Activated CD4-positive, alpha-beta T cell treated with anti-CD3 and anti-CD28 coated beads, Interleukin-2, amount 10 ng/mL, durations not matched to agents 7 days and 5 days (primary cell): ENCODE data around the gene CDH4. TPM values are rescaled to one million over a fixed set of nuclear protein-coding genes. Genes with fewer than 3 reads are reported as not detected.

Experiments used
- CTCF ChIA-PET: fragments of 350-600 bp; sonication (Branson Sonifier 250); formaldehyde crosslinking; loops from one replicate; lab custom pipeline; 2021; ENCODE audit warnings: antibody characterized with exemption; lab: Charles Lee
- POLR2A ChIA-PET: fragments of 350-600 bp; sonication (Branson Sonifier 250); formaldehyde crosslinking; loops from one replicate; lab custom pipeline; 2021; ENCODE audit warnings: antibody characterized with exemption; lab: Charles Lee
- DNase-seq: peaks from one replicate; pipeline ENCODE4 v3.0.0-alpha.2; 2020
- H3K27ac Mint-ChIP-seq: one replicate; pipeline ENCODE4 v1.8.0; 2021; ENCODE audit warnings: mild to moderate bottlenecking, moderate library complexity, mixed read lengths
- H3K27me3 Mint-ChIP-seq: one replicate; pipeline ENCODE4 v1.8.0; 2021; ENCODE audit warnings: mixed read lengths
- H3K36me3 Mint-ChIP-seq: one replicate; pipeline ENCODE4 v1.8.0; 2021; ENCODE audit warnings: low read depth, mixed read lengths
- H3K4me1 Mint-ChIP-seq: one replicate; pipeline ENCODE4 v1.8.0; 2021; ENCODE audit warnings: mixed read lengths
- H3K4me3 Mint-ChIP-seq: one replicate; pipeline ENCODE4 v1.8.0; 2021; ENCODE audit warnings: mild to moderate bottlenecking, moderate library complexity, mixed read lengths
- H3K9me3 Mint-ChIP-seq: one replicate; pipeline ENCODE4 v1.8.0; 2021; ENCODE audit warnings: mixed read lengths
- total RNA-seq, 2 experiments: library from RNA; stranded (reverse); gene quantifications; one replicate each; pipeline ENCODE4 v1.2.3, GENCODE V29; 2021

Gene CDH4
- total RNA-seq, 2 experiments from 2014 or later, result not detected

DNA sequence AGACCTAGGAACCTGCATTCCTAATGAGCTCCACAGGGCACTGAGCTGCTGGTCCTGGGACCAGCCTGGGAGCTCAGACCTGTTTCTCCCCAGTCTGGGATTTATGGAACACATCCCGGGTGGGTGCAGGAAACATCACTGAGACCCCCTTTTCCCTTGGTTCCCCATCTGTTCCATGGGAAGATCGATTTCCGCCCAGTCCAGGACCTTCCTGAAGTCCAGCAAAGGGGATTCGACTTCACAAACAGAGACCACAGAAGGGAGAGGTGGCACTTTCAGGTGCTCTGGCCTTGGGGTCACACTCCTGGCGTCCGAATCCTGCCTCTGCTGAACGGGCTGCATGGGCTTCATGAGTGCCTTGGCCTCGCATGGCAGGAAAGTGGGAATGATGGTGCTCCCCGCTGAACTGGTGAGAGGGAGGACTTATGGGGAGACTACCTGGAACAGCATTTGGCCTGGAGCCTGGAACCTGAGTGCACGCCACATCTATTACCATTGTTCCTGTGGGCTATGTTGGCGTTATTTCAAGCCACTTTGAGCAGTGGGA lies 517.3 kb downstream of the CDH4 start:
- H3K36me3 Mint-ChIP-seq, result no peaks in the 10 kb centered on the region

DNA sequence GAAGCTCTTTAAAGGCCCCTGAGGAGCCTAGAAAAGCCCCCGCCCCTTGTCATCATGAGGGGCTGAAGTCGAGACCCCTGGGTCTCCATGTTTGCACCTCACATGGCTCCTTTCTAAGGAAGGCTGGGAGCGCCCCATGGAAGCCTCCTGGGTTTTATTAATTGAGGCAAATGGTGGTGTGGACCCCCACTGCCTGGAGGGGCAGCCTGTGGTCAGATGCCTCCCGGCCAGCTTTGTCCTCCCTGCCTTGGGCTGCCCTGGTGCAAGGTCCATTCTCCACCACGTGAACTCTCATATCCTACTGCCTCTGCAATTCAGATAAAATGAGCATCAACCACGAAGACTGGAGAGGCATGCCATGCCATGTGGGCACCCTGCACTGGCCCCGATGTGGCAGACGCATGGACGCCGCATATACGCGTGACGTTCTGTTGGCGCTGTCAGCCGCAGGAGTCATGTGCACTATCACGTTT lies 518.1 kb downstream of the CDH4 start:
- no peak overlapping the region for H3K4me3 Mint-ChIP-seq
- H3K4me1 Mint-ChIP-seq, result no peaks in the 10 kb centered on the region
- H3K27ac Mint-ChIP-seq, result no peak overlapping the region
- ChIA-PET POLR2A (no interaction called here), CTCF (no interaction called here)
- no peak for DNase-seq
- H3K36me3 Mint-ChIP-seq, result no peaks in the 10 kb centered on the region
- no peaks in the 10 kb centered on the region for H3K9me3 Mint-ChIP-seq
- no peaks in the 10 kb centered on the region for H3K27me3 Mint-ChIP-seq

More for the DNA sequence above, 517.3 kb downstream of the CDH4 start:
- H3K4me3 Mint-ChIP-seq, result no peak overlapping the region
- DNase-seq, result no peak
- H3K9me3 Mint-ChIP-seq, result no peaks in the 10 kb centered on the region
- CTCF ChIA-PET, result no interaction called here
- no peaks in the 10 kb centered on the region for H3K27me3 Mint-ChIP-seq
- no peaks in the 10 kb centered on the region for H3K4me1 Mint-ChIP-seq
- POLR2A ChIA-PET, result no interaction called here
- no peak overlapping the region for H3K27ac Mint-ChIP-seq

DNA sequence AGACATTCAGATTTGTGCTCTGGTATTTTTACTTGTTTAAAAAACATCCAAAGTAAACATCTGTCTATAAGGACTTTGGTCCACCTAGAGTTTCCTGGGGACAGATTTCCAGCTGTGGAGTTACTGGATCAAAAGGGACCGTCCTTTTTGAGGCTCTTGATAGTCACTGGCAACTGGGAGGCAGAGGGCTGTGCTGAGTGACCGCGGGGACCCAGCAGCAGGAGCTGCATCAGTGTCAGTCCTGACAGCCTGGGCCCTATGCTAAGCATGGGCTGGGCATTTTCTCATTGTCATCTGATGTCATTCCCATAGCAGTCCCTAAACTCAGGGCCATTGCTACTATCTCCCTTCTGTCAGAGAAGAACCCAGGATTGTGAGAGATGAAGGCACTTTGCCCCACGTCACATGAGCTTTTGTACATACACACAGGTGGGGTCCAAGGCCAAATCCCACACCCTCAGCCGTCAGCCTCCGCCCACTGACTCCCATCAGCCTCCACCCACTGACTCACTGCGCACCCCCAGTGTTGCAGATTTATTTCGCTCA lies 519.8 kb downstream of the CDH4 start:
- Mint-ChIP-seq H3K27me3 (no peaks in the 10 kb centered on the region), H3K27ac (no peak overlapping the region), H3K36me3 (no peaks in the 10 kb centered on the region), H3K4me1 (no peaks in the 10 kb centered on the region), H3K4me3 (no peak overlapping the region), H3K9me3 (no peaks in the 10 kb centered on the region)
- no peak for DNase-seq
- ChIA-PET CTCF (no interaction called here), POLR2A (no interaction called here)

DNA sequence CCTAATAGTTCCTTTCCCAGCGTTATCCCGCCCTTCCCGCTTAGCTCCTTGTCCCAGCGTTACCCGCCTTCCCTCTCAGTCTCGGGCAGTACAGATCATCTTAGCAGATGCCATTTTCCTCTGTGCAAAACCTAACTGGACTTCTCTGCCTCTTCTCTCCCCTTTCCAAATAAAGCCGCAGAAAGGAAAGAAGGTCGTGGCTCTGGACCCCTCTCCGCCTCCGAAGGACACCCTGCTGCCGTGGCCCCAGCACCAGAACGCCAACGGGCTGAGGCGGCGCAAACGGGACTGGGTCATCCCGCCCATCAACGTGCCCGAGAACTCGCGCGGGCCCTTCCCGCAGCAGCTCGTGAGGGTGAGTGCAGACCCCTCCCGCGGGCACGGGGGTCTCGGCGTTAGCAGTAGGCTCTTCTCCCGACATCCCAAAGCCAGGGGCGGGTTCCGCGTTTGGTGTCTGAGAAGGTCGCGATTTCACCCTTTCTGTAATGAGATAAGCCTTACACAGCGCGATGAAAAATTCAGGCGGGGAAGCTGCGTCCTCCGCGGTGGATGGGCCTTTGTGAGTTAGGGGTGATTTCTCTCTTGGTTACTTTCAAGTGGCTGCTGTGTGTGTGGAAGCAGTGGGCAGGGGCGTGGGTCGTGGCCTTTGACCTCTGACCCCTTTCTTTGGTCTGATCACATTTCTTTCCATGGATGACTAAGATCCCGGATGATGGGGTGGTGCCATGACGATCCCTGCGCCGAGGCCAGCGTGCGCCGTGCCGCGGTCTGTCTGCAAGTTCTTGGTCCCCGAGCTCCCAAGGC lies 521.0 kb downstream of the CDH4 start:
- Mint-ChIP-seq H3K27ac (no peak overlapping the region), H3K36me3 (no peaks in the 10 kb centered on the region)
- POLR2A ChIA-PET, result no interaction called here

DNA sequence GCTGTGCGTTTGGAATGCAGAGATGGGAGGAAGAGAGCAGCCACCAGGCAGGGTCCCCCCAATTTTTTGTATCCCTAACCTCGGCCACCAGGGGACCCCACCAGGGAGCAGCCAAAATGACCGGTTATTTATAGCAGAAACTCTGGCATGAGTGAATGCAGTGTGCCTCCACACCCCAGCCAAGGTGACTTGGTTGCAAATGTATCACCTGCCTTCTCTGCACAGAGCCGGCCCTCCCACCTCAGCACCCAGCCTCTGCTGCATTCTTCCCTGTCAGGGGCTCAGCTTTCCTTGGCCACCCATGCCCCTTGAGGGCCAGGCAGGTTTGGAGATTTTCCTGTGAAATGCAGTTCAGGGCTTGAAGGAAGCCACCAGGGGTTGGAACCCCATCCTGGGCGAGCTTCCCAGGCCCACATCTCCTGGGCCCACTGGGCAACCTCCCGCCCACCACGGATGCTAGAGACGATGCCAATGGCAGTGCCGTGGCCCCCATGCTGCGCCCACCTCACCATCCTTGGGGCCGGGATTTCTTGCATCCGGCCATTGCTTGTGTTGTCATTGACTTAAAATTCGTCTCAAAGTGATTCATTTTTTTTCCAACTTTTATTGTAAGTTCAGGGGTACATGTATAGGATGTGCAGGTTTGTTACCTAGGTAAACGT lies 522.0 kb downstream of the CDH4 start:
- Mint-ChIP-seq H3K36me3 (no peaks in the 10 kb centered on the region), H3K27me3 (no peaks in the 10 kb centered on the region), H3K4me3 (no peak overlapping the region), H3K27ac (no peak overlapping the region), H3K9me3 (no peaks in the 10 kb centered on the region), H3K4me1 (no peaks in the 10 kb centered on the region)
- POLR2A ChIA-PET, result no interaction called here
- CTCF ChIA-PET, result no interaction called here
- DNase-seq, result no peak

More for the DNA sequence above, 521.0 kb downstream of the CDH4 start:
- H3K9me3 Mint-ChIP-seq, result no peaks in the 10 kb centered on the region
- no peak overlapping the region for H3K4me3 Mint-ChIP-seq
- no peak for DNase-seq
- CTCF ChIA-PET, result no interaction called here
- no peaks in the 10 kb centered on the region for H3K4me1 Mint-ChIP-seq
- no peaks in the 10 kb centered on the region for H3K27me3 Mint-ChIP-seq

DNA sequence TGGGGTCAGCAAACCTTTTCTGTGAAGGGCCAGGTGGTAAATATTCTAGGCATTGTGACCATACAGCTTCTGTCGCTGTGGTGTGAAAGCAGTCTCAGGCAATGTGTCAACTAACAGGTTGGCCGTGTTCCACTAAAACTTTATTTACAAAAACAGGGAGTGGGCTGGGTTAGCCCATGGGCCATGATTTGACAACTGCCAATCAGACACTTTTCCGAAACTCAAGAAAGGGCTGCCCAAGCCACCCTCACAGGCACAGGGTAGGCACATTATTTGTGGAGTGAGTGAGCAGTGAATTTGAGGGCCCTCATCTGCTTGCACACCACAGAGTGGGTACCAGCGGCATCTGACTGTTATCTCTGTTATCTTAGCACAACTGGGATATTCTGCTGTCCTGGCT lies 523.4 kb downstream of the CDH4 start:
- no peaks in the 10 kb centered on the region for H3K9me3 Mint-ChIP-seq
- ChIA-PET POLR2A (no interaction called here), CTCF (no interaction called here)
- H3K4me3 Mint-ChIP-seq, result no peak overlapping the region
- H3K4me1 Mint-ChIP-seq, result no peaks in the 10 kb centered on the region
- no peak for DNase-seq
- H3K27ac Mint-ChIP-seq, result no peak overlapping the region
- H3K27me3 Mint-ChIP-seq, result no peaks in the 10 kb centered on the region
- H3K36me3 Mint-ChIP-seq, result no peaks in the 10 kb centered on the region

DNA sequence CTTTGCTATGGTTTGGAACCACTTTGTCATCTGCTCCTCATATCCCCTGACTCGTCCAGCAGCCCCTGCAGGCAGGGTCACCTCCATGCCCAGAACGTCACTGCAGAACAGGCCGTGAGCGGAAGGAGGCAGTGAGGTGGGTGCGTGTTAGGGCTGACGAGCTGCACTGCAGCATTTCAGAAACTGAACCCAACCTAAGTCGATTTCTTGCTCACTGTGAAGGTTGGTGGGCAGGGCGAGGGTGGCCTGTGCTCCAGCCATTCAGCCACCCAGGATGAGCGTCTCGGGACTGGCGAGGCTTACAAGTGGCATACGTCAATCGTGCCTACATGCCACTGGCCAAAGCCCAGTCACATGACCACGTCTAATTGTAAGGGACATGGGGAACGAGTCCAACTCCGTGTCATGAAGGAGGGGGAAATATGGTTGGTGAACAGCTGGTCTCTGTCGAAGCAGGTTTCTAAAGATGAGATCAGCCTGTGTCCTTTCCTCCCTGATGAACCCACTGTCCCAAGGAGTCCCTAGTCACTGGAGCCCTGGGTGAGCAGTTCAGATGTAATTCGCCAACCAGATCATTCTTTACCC lies 524.5 kb downstream of the CDH4 start:
- Mint-ChIP-seq H3K27me3 (no peaks in the 10 kb centered on the region), H3K9me3 (peaks cover 6% of the 10 kb centered on the region), H3K27ac (no peak overlapping the region), H3K36me3 (no peaks in the 10 kb centered on the region), H3K4me1 (no peaks in the 10 kb centered on the region), H3K4me3 (no peak overlapping the region)
- CTCF ChIA-PET, result no interaction called here
- POLR2A ChIA-PET, result no interaction called here
- no peak for DNase-seq

DNA sequence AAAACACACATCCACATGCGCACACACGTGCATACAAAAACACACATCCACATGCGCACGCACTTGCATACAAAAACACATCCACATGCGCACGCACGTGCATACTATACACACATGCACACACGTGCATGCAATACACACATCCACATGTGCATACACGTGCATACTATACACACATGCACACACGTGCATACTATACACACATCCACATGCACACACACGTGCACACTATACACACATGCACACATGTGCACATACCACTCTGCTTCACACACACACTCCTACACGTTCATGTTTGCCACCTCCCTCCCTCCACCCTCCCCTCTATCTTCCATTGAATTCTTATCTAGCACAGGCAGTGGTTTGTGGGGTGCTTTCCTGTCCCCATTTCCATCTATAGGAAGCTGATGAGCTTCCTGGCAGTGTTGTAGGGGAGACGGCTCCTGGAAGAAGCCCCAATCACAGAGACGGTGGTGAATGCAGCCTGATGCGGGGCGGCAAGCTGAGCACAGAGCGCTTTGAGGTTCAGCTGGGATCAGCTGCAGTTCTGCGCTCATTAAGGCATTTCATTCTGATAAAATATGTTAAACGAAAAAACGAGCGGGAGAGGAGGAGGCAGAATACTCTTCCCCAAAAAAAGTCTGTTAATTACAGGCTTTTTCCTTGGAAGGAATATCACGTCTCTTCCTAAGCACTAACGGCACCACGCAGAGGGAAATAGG lies 525.9 kb downstream of the CDH4 start:
- peaks cover 7% of the 10 kb centered on the region for H3K9me3 Mint-ChIP-seq
- ChIA-PET POLR2A (no interaction called here), CTCF (no interaction called here)
- no peak for DNase-seq
- H3K27ac Mint-ChIP-seq, result no peak overlapping the region
- no peak overlapping the region for H3K4me3 Mint-ChIP-seq
- no peaks in the 10 kb centered on the region for H3K36me3 Mint-ChIP-seq
- no peaks in the 10 kb centered on the region for H3K4me1 Mint-ChIP-seq
- H3K27me3 Mint-ChIP-seq, result no peaks in the 10 kb centered on the region

DNA sequence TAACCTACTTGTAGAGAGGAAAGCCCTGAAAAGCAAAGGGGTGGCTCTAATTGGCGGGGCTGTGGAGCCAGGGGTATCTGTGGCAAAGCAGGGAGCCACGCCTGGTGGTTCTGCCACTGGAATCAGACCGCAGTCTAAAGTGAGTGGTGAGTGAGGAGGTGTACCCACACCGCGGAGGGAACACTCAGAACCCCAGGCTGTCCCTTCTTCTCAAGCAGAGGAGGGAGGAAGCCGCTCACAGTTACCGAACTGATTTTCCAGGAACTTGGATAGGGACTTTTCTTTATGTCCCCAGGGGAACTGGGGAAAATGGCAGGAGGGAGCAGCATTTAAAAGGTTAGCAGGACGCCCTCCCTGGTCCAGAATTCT lies 526.4 kb downstream of the CDH4 start:
- Mint-ChIP-seq H3K4me3 (no peak overlapping the region), H3K27ac (no peak overlapping the region), H3K27me3 (no peaks in the 10 kb centered on the region), H3K36me3 (no peaks in the 10 kb centered on the region), H3K4me1 (no peaks in the 10 kb centered on the region), H3K9me3 (peaks cover 7% of the 10 kb centered on the region)
- ChIA-PET POLR2A (no interaction called here), CTCF (no interaction called here)
- DNase-seq, result no peak

DNA sequence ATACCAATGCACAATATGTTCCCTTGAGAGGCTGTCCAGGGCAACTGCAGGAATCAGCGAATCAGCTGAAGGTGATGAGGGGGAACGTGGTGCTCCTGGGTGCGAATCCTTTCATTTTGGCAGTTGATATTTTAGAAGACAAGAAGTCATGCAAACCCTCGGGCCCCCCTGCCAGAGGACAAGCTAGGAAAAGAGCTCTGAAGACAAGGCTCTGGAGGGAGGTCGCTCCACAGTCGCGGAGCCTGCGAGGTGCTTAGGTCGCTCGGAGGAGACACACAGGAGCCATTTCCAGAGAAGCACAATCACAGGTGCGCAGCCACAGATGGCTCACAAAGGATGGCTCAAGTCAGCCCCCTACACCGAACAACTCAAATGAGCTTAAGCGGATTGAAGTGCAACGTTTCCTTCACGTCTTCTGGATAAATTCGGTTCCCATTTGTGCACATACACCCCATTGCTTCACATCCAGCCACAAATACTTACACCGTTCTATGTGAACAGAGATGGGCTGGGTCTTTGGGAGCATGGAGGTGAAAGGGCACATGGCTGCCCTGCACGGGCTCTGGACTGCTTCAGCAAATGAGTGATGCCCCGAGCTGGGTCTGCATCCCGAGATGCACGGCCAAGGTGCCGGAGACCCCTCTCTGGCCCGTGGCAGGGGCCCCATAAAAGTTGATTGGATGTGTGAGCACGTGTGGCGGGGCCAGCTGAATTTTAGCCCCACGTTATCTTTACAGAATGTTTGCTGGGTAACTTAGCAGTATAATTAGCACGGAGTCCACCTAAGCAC lies 527.3 kb downstream of the CDH4 start:
- POLR2A ChIA-PET, result no interaction called here

DNA sequence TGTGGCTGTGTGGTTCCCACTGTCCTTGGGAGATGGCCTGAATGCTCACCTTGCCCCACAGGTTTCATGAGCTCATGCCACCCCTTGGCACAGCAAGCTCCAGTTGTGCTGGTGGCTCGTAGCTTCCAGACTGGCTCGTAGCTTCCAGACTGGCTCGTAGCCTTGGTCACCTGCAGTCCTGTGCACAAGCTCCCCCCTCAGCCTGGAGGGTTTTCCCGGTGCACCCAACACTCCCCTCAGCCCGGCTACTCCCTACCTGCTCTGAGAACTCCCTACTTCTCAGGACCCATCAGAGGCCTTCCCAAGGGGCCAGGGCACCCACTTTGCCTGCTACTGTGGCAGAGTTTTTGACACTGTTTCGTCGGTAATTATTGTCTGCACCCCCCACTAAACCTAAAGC lies 528.0 kb downstream of the CDH4 start:
- Mint-ChIP-seq H3K4me1 (no peaks in the 10 kb centered on the region), H3K27me3 (no peaks in the 10 kb centered on the region), H3K36me3 (no peaks in the 10 kb centered on the region), H3K27ac (no peak overlapping the region), H3K4me3 (no peak overlapping the region), H3K9me3 (peaks cover 7% of the 10 kb centered on the region)
- ChIA-PET POLR2A (no interaction called here), CTCF (interaction anchor here (0.8 kb wide), 1 partner anchor 14 kb away, joined by 3 read pairs; no protein-coding TSS in a partner anchor)
- DNase-seq, result no peak

More for the DNA sequence above, 527.3 kb downstream of the CDH4 start:
- Mint-ChIP-seq H3K9me3 (peaks cover 7% of the 10 kb centered on the region), H3K27ac (no peak overlapping the region), H3K4me3 (no peak overlapping the region), H3K27me3 (no peaks in the 10 kb centered on the region), H3K4me1 (no peaks in the 10 kb centered on the region), H3K36me3 (no peaks in the 10 kb centered on the region)
- CTCF ChIA-PET, result no interaction called here
- DNase-seq, result no peak
